ENCODE results near the gene MRPL55. TPM values are rescaled to one million over a fixed set of nuclear protein-coding genes. Genes with fewer than 3 reads are reported as not detected.
A peak's percentile ranks its signal among the peaks of the same experiment; 100 is the strongest.

The MRPL55 gene
- total RNA-seq, 5 donors from 2014 or later (not counting 1 experiment from before 2014, with no cell fraction given) = 49.7 to 63.5 (median 55.9) TPM

GRCh38 chr1:228063251-228064191, 45.6 kb downstream of the MRPL55 start:
- Mint-ChIP-seq H3K4me1 (peaks cover 8 to 16% (median 10%) of the 10 kb centered on the region in 3 donors), H3K36me3 (no peaks in the 10 kb centered on the region)
- peaks cover 12 to 90% of the 10 kb centered on the region in 2 experiments for H3K27me3 ChIP-seq (replicated peaks in 1 of 2; ENCODE audit: control insufficient read depth in 2 of 2, extremely low read depth in 1 of 2, insufficient read depth in 2 of 2, low read length in 1 of 2)

DNA sequence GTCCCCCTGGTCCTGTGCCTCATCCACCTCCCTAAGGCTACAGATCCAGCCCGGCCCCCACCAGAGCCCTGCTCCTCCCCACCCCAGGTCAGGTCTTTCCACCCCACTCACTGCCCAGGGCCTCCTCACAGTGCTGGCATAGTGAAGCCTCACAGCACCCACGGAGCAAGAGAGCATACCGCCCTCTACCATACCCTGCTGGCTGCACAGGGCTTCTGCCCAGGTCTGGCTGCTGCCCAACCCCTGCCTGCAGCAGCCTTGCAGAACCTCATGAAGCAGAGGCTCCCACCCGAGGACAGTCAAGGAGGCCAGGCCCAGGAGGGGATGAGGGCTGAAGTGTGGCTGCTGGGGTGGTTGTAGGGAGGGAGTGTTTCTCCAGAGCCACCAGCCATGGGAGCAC, 46.3 kb downstream of the MRPL55 start:
- no peaks in the 10 kb centered on the region for H3K36me3 ChIP-seq (ENCODE audit: control insufficient read depth in 2 of 2, extremely low read depth in 1 of 2, insufficient read depth in 1 of 2, low read length in 1 of 2)
- no peaks in the 10 kb centered on the region for H3K9me3 ChIP-seq
- H3K27me3 ChIP-seq (replicated peaks in 1 of 2; ENCODE audit: control insufficient read depth in 2 of 2, extremely low read depth in 1 of 2, insufficient read depth in 2 of 2, low read length in 1 of 2) = peaks cover 14 to 97% of the 10 kb centered on the region in 2 experiments
- Mint-ChIP-seq H3K27ac (no peak overlapping the region), H3K36me3 (no peaks in the 10 kb centered on the region), H3K4me3 (no peak overlapping the region), H3K27me3 (peaks cover 29 to 53% of the 10 kb centered on the region in 2 donors), H3K4me1 (peaks cover 8 to 17% (median 10%) of the 10 kb centered on the region in 3 donors), H3K9me3 (no peaks in the 10 kb centered on the region)
- H3K4me3 ChIP-seq (ENCODE audit: control insufficient read depth in 1 of 2, extremely low read depth in 1 of 2, low read length in 1 of 2) = no peak overlapping the region
- 61% methylated on average over 4 of the region's 4 CpGs for WGBS (ENCODE audit: insufficient coverage)
- no peak overlapping the region for H3K27ac ChIP-seq (ENCODE audit: low read length)
- ChIA-PET POLR2A (no interaction called here), CTCF (no interaction called here)
- DNase-seq (no peak), ATAC-seq (replicated peaks in 1 of 4) (no peak)
- H3K4me1 ChIP-seq (ENCODE audit: control insufficient read depth in 1 of 2, extremely low read depth in 1 of 2, insufficient read depth in 2 of 2, low read length in 2 of 2) = peaks cover 2 to 27% of the 10 kb centered on the region in 2 experiments

More at GRCh38 chr1:228063251-228064191, 45.6 kb downstream of the MRPL55 start:
- ChIA-PET POLR2A (no interaction called here), CTCF (no interaction called here)
- Histone ChIP-seq H3K9me3 (no peaks in the 10 kb centered on the region), H3K36me3 (ENCODE audit: control insufficient read depth in 2 of 2, extremely low read depth in 1 of 2, insufficient read depth in 1 of 2, low read length in 1 of 2) (no peaks in the 10 kb centered on the region), H3K4me3 (ENCODE audit: control insufficient read depth in 1 of 2, extremely low read depth in 1 of 2, low read length in 1 of 2) (no peak overlapping the region), H3K4me1 (ENCODE audit: control insufficient read depth in 1 of 2, extremely low read depth in 1 of 2, insufficient read depth in 2 of 2, low read length in 2 of 2) (peaks cover 2 to 25% of the 10 kb centered on the region in 2 experiments), H3K27ac (ENCODE audit: low read length) (no peak overlapping the region)
- no peaks in the 10 kb centered on the region for H3K9me3 Mint-ChIP-seq
- peaks cover 25 to 48% of the 10 kb centered on the region in 2 donors for H3K27me3 Mint-ChIP-seq
- DNase-seq = no peak
- H3K27ac Mint-ChIP-seq = no peak overlapping the region
- no peak for ATAC-seq (replicated peaks in 1 of 4)
- WGBS (ENCODE audit: insufficient coverage) = 86% methylated on average over 12 of the region's 15 CpGs
- no peak overlapping the region for H3K4me3 Mint-ChIP-seq

GRCh38 chr1:228062085-228062791, 46.9 kb downstream of the MRPL55 start:
- Histone ChIP-seq H3K4me1 (ENCODE audit: control insufficient read depth in 1 of 2, extremely low read depth in 1 of 2, insufficient read depth in 2 of 2, low read length in 2 of 2) (peaks cover 2 to 27% of the 10 kb centered on the region in 2 experiments), H3K9me3 (no peaks in the 10 kb centered on the region), H3K4me3 (ENCODE audit: control insufficient read depth in 1 of 2, extremely low read depth in 1 of 2, low read length in 1 of 2) (no peak overlapping the region), H3K36me3 (ENCODE audit: control insufficient read depth in 2 of 2, extremely low read depth in 1 of 2, insufficient read depth in 1 of 2, low read length in 1 of 2) (no peaks in the 10 kb centered on the region), H3K27me3 (replicated peaks in 1 of 2; ENCODE audit: control insufficient read depth in 2 of 2, extremely low read depth in 1 of 2, insufficient read depth in 2 of 2, low read length in 1 of 2) (peaks cover 14 to 96% of the 10 kb centered on the region in 2 experiments), H3K27ac (ENCODE audit: low read length) (no peak overlapping the region)
- POLR2A ChIA-PET = no interaction called here
- Mint-ChIP-seq H3K4me3 (no peak overlapping the region), H3K9me3 (no peaks in the 10 kb centered on the region), H3K27ac (no peak overlapping the region), H3K36me3 (no peaks in the 10 kb centered on the region), H3K27me3 (peaks cover 27 to 54% of the 10 kb centered on the region in 2 donors), H3K4me1 (peaks cover 8 to 17% (median 10%) of the 10 kb centered on the region in 3 donors)
- CTCF ChIA-PET = no interaction called here
- DNase-seq = no peak
- 83% methylated on average over 4 of the region's 9 CpGs for WGBS (ENCODE audit: insufficient coverage)
- ATAC-seq (replicated peaks in 1 of 4) = no peak

- Histone ChIP-seq H3K9me3 (no peaks in the 10 kb centered on the region), H3K4me1 (ENCODE audit: control insufficient read depth in 1 of 2, extremely low read depth in 1 of 2, insufficient read depth in 2 of 2, low read length in 2 of 2) (peaks cover 2 to 27% of the 10 kb centered on the region in 2 experiments), H3K27ac (ENCODE audit: low read length) (no peak overlapping the region), H3K27me3 (replicated peaks in 1 of 2; ENCODE audit: control insufficient read depth in 2 of 2, extremely low read depth in 1 of 2, insufficient read depth in 2 of 2, low read length in 1 of 2) (peaks cover 9 to 89% of the 10 kb centered on the region in 2 experiments), H3K36me3 (ENCODE audit: control insufficient read depth in 2 of 2, extremely low read depth in 1 of 2, insufficient read depth in 1 of 2, low read length in 1 of 2) (no peaks in the 10 kb centered on the region), H3K4me3 (ENCODE audit: control insufficient read depth in 1 of 2, extremely low read depth in 1 of 2, low read length in 1 of 2) (no peak overlapping the region)
- ChIA-PET POLR2A (interaction anchor here in 1 of 2 donors (0.7 kb wide), 1 partner anchor 62 kb away, joined by 3 read pairs; no protein-coding TSS in a partner anchor), CTCF (interaction anchor here in 1 of 2 donors (0.6 kb wide), 1 partner anchor 397 kb away, joined by 5 read pairs; no protein-coding TSS in a partner anchor)
- Mint-ChIP-seq H3K27me3 (peaks cover 22 to 48% of the 10 kb centered on the region in 2 donors), H3K36me3 (no peaks in the 10 kb centered on the region), H3K4me1 (peaks cover 8 to 17% (median 10%) of the 10 kb centered on the region in 3 donors), H3K4me3 (peak overlapping the region in 1 of 3 donors; percentile 65), H3K9me3 (no peaks in the 10 kb centered on the region), H3K27ac (no peak overlapping the region)
- ATAC-seq (replicated peaks in 1 of 4) = no peak
- WGBS (ENCODE audit: insufficient coverage) = 65% methylated on average over 5 of the region's 10 CpGs
- DNase-seq = no peak
Observed at GRCh38 chr1:228061411-228062084, 47.6 kb downstream of the MRPL55 start.

GRCh38 chr1:228060458-228061190, 48.5 kb downstream of the MRPL55 start:
- no peak for DNase-seq
- H3K4me1 Mint-ChIP-seq = peaks cover 8 to 17% (median 10%) of the 10 kb centered on the region in 3 donors
- peak overlapping the region; percentile 44 to 67 for H3K4me3 ChIP-seq (ENCODE audit: control insufficient read depth in 1 of 2, extremely low read depth in 1 of 2, low read length in 1 of 2)
- no peaks in the 10 kb centered on the region for H3K9me3 Mint-ChIP-seq
- peaks cover 9 to 80% of the 10 kb centered on the region in 2 experiments for H3K27me3 ChIP-seq (replicated peaks in 1 of 2; ENCODE audit: control insufficient read depth in 2 of 2, extremely low read depth in 1 of 2, insufficient read depth in 2 of 2, low read length in 1 of 2)
- POLR2A ChIA-PET = interaction anchor here in 1 of 2 donors (0.6 to 0.7 kb wide), 2 partner anchors 63 to 398 kb away, joined by 3 to 4 read pairs; no protein-coding TSS in a partner anchor
- no peak overlapping the region for H3K27ac ChIP-seq (ENCODE audit: low read length)
- no peaks in the 10 kb centered on the region for H3K9me3 ChIP-seq
- no peak for ATAC-seq (replicated peaks in 1 of 4)
- peaks cover 2 to 27% of the 10 kb centered on the region in 2 experiments for H3K4me1 ChIP-seq (ENCODE audit: control insufficient read depth in 1 of 2, extremely low read depth in 1 of 2, insufficient read depth in 2 of 2, low read length in 2 of 2)
- peak overlapping the region in 2 of 3 donors; percentile 54 to 65 for H3K4me3 Mint-ChIP-seq
- no peaks in the 10 kb centered on the region for H3K36me3 ChIP-seq (ENCODE audit: control insufficient read depth in 2 of 2, extremely low read depth in 1 of 2, insufficient read depth in 1 of 2, low read length in 1 of 2)
- CTCF ChIA-PET = interaction anchor here in 1 of 2 donors (0.6 to 0.7 kb wide), 2 partner anchors 1562 to 1855 kb away, joined by 6 to 8 read pairs; no protein-coding TSS in a partner anchor
- H3K27me3 Mint-ChIP-seq = peaks cover 20 to 41% of the 10 kb centered on the region in 2 donors
- no peaks in the 10 kb centered on the region for H3K36me3 Mint-ChIP-seq
- 7% methylated on average over 23 of the region's 34 CpGs for WGBS (ENCODE audit: insufficient coverage)
- H3K27ac Mint-ChIP-seq = no peak overlapping the region

Data from T-cell (primary cell).